GM19025 (cell line): ENCODE data around the gene CCDC85C.

Source experiments
- ATAC-seq: cut with Tn5 transposase; IDR thresholded peaks from one replicate; pipeline ENCODE4 v1.9.1; 2021; ENCODE audit warnings: mild to moderate bottlenecking, low read depth, moderate library complexity; ENCODE audit not compliant: unreplicated experiment

The CCDC85C gene

DNA sequence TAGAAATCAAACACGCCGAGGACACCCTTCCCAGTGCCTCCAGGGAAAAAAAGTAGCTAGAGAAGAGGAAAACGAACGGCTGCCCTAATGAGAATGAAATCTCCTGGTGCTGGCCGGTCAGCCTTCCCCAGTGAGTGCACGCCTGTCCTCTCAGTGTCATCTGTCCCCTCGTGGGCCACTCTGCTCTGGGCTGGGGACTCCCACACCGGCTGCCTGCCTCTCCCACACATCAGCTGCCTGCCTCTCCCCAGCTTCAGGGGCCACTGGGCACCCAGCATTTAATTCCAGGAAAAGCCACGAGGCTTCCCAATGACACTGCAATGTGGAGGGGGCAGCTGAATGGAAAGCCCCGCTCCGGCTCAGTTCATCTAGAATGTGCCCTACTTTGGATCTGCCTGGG is 59.0 kb downstream of the CCDC85C start:
- no peak for ATAC-seq

DNA sequence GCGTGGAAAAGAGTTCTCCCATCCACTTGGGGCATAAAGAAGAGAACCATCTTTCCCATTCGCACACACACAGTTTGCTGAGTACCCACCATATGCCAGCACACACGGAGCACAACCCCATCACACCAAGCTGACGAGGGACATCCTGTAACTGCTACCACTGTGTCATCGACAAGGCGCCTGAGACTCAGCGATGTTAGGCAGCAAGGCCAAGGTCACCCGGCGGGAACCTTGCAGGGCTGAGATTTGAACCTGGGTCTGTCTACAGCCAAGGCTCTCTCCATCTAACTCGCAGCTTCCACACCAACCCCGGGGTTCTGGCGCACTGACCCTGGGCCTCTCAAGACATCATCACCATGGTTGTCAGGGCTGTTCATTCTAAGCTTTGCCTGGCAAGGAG is 60.0 kb downstream of the CCDC85C start:
- ATAC-seq: no peak

DNA sequence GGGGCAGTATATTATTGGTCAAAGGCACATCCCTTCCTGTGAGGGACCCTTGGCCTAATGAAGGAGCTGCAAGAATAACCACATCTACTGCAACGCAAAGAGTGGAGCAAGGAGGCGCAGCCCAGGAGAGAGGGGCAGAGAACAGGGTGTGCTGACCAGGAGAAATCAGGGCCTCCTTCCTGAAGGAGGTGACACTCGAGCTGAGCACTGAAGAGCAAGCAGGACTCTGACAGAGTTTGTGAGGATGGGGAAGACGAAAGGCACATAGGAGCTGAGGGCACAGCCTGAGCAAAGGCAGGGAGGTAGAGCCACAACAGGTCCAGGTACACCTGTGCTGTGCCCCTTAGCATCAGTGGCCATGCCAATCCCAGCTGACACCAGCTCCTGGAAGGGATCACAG is 60.6 kb downstream of the CCDC85C start:
- ATAC-seq: no peak

DNA sequence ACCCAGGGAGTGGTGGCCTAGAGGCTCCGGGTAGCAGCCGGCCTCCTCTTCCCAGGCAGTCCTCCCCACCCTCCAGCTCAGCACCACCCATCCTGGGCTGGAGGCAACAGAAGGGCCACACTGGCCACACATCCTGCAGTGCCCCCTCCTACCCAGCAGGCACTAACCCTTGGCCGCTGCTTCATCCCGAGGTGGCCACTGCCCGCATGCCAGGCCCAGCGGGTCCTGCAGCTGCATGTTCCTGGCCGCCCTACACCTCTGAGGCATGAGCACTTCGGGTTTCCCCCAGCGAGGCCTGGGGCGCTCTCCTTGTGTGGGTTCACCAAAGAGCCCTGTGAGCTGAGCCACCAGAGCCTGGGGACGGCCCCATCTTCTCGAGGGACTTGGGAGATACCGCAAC is 61.4 kb downstream of the CCDC85C start:
- no peak for ATAC-seq

DNA sequence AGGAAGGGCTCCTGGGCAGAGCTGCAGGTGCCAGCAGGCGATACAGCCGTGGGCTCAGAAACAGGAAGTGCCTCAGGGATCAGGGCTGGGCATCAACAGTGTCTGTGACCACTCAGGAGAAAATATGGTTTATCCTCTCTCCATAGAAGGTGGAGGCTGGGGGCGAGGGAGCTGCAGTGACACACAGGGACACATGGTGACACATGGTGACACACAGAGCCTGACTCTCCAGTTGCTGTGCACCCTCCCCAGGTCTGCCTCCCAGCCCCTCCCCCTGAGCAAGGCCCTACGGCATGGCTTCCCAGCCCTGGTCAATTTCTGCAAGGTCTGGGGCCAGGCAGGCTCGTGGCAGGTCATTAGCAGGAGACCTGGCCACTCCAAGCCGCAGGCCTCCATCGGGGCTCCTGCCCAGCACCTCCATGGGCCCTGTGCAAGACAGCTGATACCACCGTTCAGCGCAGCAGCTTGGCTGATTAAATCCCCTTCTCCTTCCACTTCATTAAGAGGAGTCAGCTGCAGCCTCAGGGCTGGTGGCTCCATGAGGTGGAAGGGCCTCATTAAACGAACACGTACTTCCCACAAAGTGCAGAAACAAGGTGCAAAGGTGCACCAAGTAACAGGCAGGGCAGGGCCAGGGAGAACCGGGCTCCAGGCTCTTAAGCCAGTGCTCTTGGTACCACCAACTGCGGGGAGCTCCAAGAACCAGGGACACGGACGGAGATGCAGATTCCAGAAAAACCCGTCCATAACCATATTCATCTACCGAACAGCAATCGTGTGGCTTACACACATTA is 62.1 kb downstream of the CCDC85C start:
- no peak for ATAC-seq

DNA sequence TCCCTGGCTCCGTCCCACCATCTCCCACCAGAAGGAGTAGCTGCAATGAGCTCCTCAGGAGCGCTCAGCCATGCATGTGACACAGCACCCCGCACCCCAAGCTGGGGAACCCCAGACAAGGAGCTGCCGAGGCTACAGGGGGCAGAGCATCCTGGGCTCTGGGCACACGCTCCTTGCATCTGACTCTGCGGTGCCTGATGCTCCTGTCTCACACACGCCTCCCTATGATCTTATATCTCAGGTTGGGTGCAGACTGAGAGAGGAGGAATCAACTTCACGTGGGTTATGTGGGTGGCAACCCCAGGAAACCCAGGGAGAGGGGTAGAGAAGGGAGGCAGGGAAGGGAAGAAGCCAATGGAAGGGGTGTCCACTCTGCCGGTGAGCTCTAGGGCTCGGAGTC is 62.8 kb downstream of the CCDC85C start:
- ATAC-seq: no peak

DNA sequence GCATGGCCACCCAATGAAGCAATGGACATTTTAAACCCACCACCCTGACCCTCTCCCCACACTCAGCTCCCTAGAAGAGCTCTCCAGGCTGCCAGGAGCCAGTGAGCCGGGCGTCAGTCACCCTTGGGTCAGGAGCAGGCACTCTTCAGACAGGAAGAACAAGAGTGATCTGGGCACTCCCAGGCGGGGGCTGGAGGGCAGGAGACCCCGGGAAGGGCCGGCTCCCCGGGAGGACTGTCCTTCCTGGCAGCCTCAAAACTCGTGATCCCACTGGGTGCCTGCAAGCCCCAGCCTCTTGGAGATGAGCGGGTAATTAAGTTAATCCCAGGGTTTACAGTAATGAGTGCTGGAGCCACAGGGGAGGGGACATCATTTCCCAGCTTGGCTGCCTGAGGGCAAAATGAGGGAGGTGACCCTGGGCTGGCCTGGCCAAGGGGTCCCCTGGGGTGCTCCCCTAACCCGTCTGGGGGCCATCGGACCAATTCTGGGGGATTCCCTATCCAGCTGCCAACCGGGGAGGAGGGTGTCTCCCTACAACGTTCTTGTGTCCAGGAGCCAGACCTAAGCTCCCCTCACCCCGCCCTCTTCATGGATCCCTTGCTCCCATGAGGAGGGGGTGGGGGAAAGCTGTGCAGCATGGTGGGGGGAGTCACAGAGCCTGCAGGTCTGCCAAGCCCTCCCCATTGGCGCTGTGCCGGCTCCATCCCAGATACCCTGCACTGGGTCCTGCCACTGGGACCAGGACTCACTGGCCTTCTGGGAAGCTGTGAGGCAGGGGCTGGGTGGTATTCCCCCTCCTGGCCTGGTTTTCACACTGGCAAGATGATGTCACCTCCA is 63.6 kb downstream of the CCDC85C start:
- no peak for ATAC-seq

DNA sequence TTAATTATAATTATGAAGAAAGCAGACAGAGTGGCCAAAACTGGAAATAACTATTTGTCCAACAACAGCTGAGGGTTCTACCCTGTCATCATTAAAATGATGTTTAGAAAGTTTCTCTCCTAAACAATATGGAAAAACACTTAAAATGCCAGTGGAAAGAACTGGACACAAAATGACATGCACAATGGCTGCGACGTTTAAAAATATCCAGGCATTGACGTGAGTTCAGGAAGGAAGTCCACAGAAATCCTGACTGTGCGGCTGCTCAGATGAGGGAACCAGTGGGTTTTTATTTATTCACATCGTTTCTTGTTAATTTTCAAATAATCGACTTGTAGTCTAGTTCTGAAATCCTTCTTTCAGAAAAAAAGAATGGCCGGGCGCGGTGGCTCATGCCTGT is 64.5 kb downstream of the CCDC85C start:
- no peak for ATAC-seq

DNA sequence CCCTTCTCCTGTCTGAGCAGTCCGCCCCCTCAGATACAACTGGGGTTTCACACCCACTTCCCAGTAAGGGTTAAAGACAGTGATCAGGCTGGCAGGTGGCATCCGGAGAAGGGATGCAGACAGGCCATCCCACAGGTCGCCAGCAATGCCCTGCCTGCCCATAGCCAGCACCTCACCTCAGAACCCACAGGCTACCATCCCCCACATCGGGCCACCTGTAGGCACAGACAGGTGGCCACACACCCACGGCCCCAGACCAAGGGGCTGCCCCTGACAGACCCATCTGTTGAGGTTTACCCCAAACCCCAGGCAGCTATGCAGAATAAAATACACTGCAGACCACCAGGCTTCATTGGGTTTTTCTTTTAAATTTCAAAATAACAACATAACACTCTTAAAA is 65.3 kb downstream of the CCDC85C start:
- ATAC-seq: no peak

DNA sequence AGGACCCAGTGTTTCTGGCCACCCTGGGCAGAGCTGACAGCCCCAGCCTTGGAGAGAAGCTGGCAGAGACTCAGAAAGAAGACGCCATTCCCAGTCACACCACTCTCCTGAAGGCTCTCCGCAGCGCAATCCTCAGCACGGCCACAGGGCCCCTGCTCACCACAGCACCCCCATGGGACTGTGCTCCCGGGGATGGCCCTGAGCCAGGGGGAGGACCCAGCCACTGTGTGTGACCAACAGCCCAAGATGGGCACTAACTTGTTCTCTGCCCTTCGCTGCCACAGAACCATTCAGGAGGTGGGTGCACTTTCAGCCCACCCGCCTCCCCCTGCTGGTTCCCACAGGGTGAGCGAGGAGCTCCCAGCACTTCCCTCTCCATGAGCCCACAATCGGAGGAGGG is 65.7 kb downstream of the CCDC85C start:
- no peak for ATAC-seq

DNA sequence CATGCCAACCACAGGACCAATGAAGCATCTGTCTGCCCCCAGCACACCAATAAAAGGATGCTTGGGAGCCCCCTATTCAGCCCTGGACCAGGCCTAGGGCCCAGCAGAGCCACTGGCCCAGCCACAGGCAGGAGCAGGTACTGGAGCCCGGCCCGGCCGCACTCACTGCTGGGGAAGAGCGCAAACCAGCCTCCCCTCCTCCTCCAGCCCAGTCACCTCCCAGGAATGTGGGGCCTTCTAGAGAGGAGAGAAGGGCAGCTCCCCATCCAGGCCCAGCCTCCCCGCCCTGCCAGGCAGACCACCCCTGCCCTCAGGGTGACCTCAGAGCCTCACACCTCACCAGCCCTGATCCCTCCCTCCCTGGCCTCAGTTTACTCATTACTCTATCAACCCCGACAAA is 66.6 kb downstream of the CCDC85C start:
- ATAC-seq: no peak

DNA sequence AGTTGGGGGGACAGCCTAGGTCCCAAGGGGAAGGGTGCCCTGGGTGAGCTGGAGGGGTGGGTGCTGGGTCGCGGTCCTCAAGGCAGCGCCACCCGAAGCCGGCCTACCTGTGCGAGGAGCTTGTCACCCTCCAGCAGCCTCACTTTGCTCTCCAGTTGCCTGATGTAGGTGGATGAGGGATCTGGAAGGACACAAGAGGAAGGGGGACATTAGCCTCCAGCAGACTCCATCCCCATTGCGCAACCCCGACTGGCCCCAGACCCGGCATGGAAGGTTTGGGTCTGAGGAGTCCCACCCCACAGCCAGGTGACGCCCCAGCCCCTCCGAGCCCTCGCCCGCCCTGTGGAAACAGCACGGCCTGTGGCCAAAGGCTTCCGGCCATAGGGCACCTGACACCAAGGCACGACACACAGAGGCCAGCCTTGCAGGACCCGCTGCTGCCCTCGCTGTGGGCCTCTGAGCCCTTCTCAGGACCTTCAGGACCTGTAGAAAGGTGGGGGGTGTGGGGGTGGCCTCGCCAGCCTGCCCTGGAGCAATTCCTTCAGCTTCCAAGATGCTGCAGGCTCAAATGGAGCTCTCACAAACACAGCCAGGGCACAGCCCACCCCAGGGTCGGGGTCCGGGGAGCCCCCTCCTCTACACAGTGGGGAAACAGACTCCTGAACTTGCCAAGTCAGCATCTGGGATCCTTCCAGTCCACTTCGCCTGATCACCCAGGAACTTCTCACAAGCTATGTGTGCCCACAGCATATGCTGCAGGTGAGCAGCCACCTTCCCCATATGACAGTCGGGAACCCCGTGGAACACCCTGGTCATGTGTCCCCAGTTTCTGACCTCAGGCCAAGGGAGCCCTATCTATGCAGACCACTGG is 67.9 kb downstream of the CCDC85C start:
- no peak for ATAC-seq

DNA sequence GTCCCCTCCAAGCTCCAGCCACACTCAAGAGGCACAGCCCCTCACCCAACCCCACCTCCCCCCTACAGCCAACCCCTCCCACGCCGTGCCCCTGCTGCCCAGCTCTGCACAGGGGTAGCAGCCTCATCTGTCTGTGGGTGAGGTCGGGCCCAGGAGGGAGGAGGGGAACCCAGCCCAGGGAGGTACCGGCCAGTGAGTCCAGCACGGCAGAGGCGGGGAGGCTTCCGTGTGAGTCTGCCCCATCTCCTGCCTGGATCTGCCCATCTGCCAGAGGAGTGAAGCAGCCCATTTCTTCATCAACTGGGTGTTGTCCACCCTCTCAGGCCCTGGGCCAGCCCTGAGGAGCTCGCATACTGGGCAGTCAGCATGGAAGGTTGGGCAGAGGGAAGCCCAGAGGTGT is 68.6 kb downstream of the CCDC85C start:
- ATAC-seq: no peak

DNA sequence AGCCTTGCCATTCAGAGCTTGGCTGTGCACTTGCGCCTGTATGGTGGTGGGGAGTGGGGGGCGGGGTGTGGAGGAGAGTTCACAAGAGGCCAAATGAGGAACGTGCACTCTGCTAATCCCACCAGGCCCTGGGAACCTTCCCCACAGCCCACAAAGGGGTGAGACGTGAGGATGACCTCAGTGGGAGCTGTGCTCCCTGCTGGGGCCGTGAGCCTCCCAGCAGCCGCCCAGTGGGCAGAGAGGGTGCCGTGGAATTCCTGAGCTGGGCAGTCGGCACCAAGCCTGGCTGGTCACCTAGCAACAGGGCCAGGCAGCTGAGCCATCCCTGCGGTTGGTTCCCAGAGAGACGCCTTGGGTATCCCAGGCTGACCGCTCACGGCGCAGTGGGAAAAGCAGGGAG is 69.1 kb downstream of the CCDC85C start:
- no peak for ATAC-seq

DNA sequence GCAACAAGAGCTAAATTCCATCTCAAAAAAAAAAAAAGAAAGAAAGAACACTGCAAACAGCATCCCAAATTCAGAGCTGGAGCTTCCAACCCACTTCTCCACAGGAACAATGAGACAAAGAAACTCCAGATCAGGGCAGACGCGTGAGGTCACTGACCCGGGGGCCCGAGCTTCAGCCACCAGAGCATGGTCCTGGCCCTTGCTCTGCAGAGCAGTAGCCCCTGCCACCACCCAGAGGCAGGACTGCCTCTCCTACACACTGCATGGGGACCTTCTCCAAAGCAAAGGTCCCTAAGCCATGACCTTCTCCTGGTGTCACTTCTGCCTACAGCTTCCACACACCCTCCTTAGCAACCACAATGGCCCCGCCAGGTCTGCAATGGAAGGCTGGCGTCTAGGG is 69.7 kb downstream of the CCDC85C start:
- no peak for ATAC-seq

DNA sequence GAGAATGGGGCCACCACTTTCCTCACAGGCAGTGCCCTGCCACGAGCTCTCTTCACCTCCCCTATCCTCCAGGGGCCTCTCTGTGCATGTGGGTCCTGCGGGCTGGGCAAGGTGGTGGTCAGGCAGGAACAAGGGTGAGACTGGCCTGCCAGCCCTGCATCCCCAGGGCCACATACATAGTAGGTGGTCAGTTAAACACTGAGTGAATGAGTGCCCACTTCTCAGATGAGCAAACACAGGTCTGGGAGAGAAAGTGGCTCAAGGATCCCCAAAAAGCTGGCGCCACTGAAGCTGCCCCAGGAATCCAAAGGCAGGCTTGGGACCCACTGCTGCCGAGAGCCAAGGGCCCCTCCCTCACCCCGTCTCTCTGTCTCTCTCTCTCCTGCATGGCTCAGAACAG is 71.7 kb downstream of the CCDC85C start:
- ATAC-seq: no peak

DNA sequence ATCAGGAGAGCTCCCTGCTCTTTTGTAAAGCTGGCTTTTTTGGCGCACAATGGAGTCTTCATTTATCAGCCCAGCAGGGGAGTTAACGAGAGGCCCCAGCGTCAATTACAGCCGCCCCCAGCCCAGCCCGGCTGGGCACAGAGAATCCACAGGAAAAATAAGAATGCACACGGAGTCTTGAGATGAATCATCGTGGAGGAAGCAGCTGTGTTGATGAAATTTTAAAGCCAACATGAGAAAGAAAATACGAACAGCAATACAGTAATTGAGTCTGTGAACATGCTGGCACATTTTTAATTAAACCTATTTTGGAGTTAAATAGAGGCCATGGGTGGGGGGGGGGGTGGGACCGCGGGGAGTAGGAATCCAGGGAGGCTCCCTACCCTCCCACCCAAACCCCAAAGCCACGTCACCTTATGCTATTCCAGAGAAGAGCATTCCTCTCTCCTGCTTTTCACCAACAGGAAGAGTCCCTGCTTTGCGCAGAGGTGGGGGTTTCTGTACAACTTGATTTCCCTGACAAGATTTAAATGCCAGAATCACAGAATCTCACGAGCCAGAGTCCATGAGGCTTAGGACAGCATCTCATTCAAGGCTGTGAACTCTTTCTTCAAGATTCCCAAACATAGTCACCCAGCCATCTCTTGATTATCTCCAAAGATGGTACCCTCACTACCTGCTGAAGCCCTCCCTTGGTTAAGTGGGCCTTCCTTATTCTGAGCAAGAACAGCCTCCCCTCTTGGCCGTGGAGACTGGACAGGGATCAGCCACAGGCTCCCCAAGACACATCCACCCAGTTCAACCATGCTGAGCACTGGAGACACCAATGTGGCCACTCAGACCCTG is 72.5 kb downstream of the CCDC85C start:
- no peak for ATAC-seq

DNA sequence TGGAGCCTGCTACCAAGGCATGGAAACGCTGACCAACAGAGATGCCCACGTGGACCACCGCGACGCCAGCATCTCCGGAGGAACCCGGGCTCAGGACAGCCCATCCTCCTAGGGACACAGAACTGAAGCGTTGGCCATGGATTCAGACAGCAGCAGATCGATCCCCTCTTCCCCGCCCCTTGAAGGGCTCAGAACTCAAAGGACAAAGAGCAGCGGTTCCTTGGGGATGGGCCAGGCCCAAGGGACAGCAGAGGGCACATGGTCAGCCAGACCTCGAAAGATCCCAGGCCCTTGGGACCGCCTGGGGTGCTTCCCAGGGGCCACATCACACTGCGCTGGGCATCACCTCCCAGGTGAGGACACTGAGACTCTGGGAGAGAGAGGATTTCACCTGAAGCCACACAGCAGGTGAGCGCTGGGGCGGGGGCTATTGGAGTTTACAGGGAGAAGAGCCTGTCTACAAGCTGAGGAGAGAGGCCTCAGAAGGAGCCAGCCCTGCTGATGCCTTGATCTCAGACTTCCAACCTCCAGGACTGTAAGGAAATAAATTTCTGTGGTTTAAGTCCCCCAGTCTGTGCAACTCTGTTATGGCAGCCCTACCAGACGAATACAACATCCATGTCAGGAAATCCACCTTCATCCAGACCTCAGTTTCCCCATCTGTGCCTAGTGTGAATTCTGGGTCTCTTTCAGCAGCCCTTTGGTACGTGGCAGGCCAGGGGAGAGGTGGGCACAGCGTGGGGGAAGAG is 73.4 kb downstream of the CCDC85C start:
- ATAC-seq: no peak

DNA sequence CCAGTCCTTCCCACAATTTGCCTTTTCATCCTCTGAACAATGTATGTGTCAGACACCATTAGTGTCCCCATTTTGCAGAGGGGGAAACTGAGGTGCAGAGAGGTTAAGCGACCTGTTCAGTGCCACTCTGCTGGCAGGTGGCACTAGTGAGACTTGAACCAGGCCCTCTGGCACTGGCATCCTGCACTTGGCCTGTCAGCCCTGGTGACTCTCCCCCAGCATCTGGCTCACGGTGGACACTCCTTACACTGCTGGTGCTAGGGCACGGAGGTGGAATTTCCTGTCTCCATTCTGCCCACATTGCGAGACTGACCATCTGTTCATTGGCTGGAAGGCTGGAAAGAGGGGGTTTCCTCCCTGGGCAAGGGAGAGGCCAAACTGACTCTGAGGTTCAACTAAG is 74.1 kb downstream of the CCDC85C start:
- no peak for ATAC-seq
